IMR-90 (cell line): ENCODE results near the gene PRDM12. TPM values are rescaled to one million over a fixed set of nuclear protein-coding genes. Genes with fewer than 3 reads are reported as not detected.

Source experiments
- ATAC-seq: fragments of 200-7000 bp; cut with Tn5 transposase; 2 replicates; pipeline ENCODE4 v1.9.1; 2020; ENCODE audit warnings: low read depth, mild to moderate bottlenecking, moderate library complexity
- BruUV-seq: library from RNA; stranded (reverse); fragments of 400-500 nt; replicated peaks from 2 replicates; lab custom pipeline; 2021; lab: Mats Ljungman, UMichigan
- CTCF ChIA-PET: fragments of 300-600 bp; formaldehyde crosslinking; extraction: SDS; loops from one replicate; lab custom pipeline; 2021; ENCODE audit warnings: antibody characterized with exemption; lab: Yijun Ruan, JAX
- POLR2A ChIA-PET: fragments of 300-600 bp; sonication (Branson Sonifier 250); formaldehyde crosslinking; loops from one replicate; lab custom pipeline; 2022; ENCODE audit warnings: antibody characterized with exemption; ENCODE audit not compliant: unreplicated experiment; lab: Charles Lee
- DNase-seq: peaks from one replicate; pipeline ENCODE4 v3.0.0; 2013
- H2AFZ ChIP-seq: replicated peaks from 2 replicates; pipeline ENCODE3; 2013; ENCODE audit warnings: low read length, mild to moderate bottlenecking; ENCODE audit not compliant: poor library complexity
- H2AK5ac ChIP-seq: 2 replicates; pipeline ENCODE4 v1.6.1; 2013; ENCODE audit warnings: low read depth, low read length, inconsistent platforms
- H2AK9ac ChIP-seq: replicated peaks from 2 replicates; pipeline ENCODE3; 2013; ENCODE audit warnings: mild to moderate bottlenecking, low read depth, low read length, moderate library complexity; ENCODE audit not compliant: poor library complexity
- H2BK120ac ChIP-seq: 2 replicates; pipeline ENCODE4 v1.6.1; 2013; ENCODE audit warnings: low read depth, low read length, inconsistent platforms
- H2BK15ac ChIP-seq: 3 replicates; pipeline ENCODE4 v1.6.1; 2013; ENCODE audit warnings: low read depth, low read length, inconsistent platforms
- H2BK20ac ChIP-seq: 2 replicates; pipeline ENCODE4 v1.6.1; 2013; ENCODE audit warnings: low read depth, mild to moderate bottlenecking, inconsistent platforms, low read length, moderate library complexity
- H2BK5ac ChIP-seq: 2 replicates; pipeline ENCODE4 v1.6.1; 2013; ENCODE audit warnings: mild to moderate bottlenecking, low read depth, low read length, inconsistent platforms; ENCODE audit not compliant: poor library complexity, severe bottlenecking
- H3K14ac ChIP-seq: replicated peaks from 2 replicates; pipeline ENCODE4 v1.6.1; 2013; ENCODE audit warnings: low read depth, low read length, inconsistent platforms
- H3K18ac ChIP-seq: 2 replicates; pipeline ENCODE4 v1.6.1; 2013; ENCODE audit warnings: low read depth, low read length, control low read depth
- H3K23ac ChIP-seq: 2 replicates; pipeline ENCODE4 v1.6.1; 2013; ENCODE audit warnings: low read depth, low read length, inconsistent platforms
- H3K27ac ChIP-seq: 2 replicates; pipeline ENCODE4 v1.5.1; 2013; ENCODE audit warnings: mild to moderate bottlenecking, control low read depth, low read length; ENCODE audit not compliant: insufficient read depth
- H3K27me3 ChIP-seq: 2 replicates; pipeline ENCODE4 v1.6.1; 2013; ENCODE audit warnings: low read length; ENCODE audit not compliant: control insufficient read depth, insufficient read depth
- H3K36me3 ChIP-seq: 2 replicates; pipeline ENCODE4 v1.6.1; 2013; ENCODE audit warnings: low read length, mixed read lengths; ENCODE audit not compliant: control insufficient read depth, insufficient read depth
- H3K4ac ChIP-seq: 2 replicates; pipeline ENCODE4 v1.6.1; 2013; ENCODE audit warnings: low read depth, low read length, inconsistent platforms
- H3K4me1 ChIP-seq: 2 replicates; pipeline ENCODE4 v1.6.1; 2013; ENCODE audit warnings: low read length, mixed read lengths; ENCODE audit not compliant: control insufficient read depth, insufficient read depth
- H3K4me2 ChIP-seq: 2 replicates; pipeline ENCODE4 v1.6.1; 2013; ENCODE audit warnings: low read depth, mild to moderate bottlenecking, control low read depth, low read length, moderate library complexity
- H3K4me3 ChIP-seq: 2 replicates; pipeline ENCODE4 v1.5.1; 2013; ENCODE audit warnings: low read depth, mild to moderate bottlenecking, control low read depth, low read length, moderate library complexity; ENCODE audit not compliant: insufficient read depth
- H3K56ac ChIP-seq: 2 replicates; pipeline ENCODE4 v1.6.1; 2013; ENCODE audit warnings: low read length, inconsistent platforms; ENCODE audit not compliant: insufficient read depth; ENCODE audit errors: extremely low read depth
- H3K79me1 ChIP-seq, 2 experiments: 2 replicates each; pipeline ENCODE4 v1.6.1; 2013; ENCODE audit warnings: low read length in 2 of 2, inconsistent platforms in 1 of 2, low read depth in 1 of 2
- H3K9ac ChIP-seq: 2 replicates; pipeline ENCODE4 v1.6.1; 2013; ENCODE audit warnings: low read depth, low read length, control low read depth
- H3K9me1 ChIP-seq: 2 replicates; pipeline ENCODE4 v1.6.1; 2013; ENCODE audit warnings: low read length, inconsistent platforms; ENCODE audit not compliant: insufficient read depth
- H3K9me3 ChIP-seq: 2 replicates; pipeline ENCODE4 v1.6.1; 2013; ENCODE audit warnings: low read length; ENCODE audit not compliant: control insufficient read depth, insufficient read depth
- H4K20me1 ChIP-seq: 2 replicates; pipeline ENCODE4 v1.6.1; 2013; ENCODE audit warnings: low read length, inconsistent platforms; ENCODE audit not compliant: insufficient read depth
- H4K5ac ChIP-seq: 2 replicates; pipeline ENCODE4 v1.6.1; 2013; ENCODE audit warnings: mild to moderate bottlenecking, low read depth, low read length, control low read depth
- H4K8ac ChIP-seq, 2 experiments: 2 replicates each; pipeline ENCODE4 v1.6.1; 2013; ENCODE audit warnings: low read depth in 2 of 2, low read length in 2 of 2, control low read depth in 1 of 2, inconsistent platforms in 1 of 2
- H4K91ac ChIP-seq: 2 replicates; pipeline ENCODE4 v1.6.1; 2013; ENCODE audit warnings: low read depth, low read length, inconsistent platforms; ENCODE audit not compliant: insufficient read depth
- BHLHE40 ChIP-seq: fragments of 150-350 bp; IDR thresholded peaks from 2 replicates; pipeline ENCODE4 v1.6.1; 2016; ENCODE audit warnings: mild to moderate bottlenecking, low read depth, low read length
- CEBPB ChIP-seq: IDR thresholded peaks from 2 replicates; pipeline ENCODE4 v1.6.1; 2012; ENCODE audit warnings: low read depth, low read length, improper control_type of control experiment
- CHD1 ChIP-seq: IDR thresholded peaks from 2 replicates; pipeline ENCODE4 v1.6.1; 2012; ENCODE audit warnings: low read depth, low read length, improper control_type of control experiment
- CTCF ChIP-seq: conservative IDR thresholded peaks from 2 replicates; pipeline ENCODE4 v1.5.1; 2012; ENCODE audit warnings: mild to moderate bottlenecking, low read depth, low read length, improper control_type of control experiment
- FOS ChIP-seq: fragments of 150-350 bp; IDR thresholded peaks from 2 replicates; pipeline ENCODE4 v1.6.1; 2016; ENCODE audit warnings: low read depth, low read length
- MAFK ChIP-seq: IDR thresholded peaks from 2 replicates; pipeline ENCODE4 v1.6.1; 2012; ENCODE audit warnings: low read depth, low read length, improper control_type of control experiment
- MAZ ChIP-seq: IDR thresholded peaks from 2 replicates; pipeline ENCODE4 v1.6.1; 2012; ENCODE audit warnings: low read depth, mild to moderate bottlenecking, low read length, improper control_type of control experiment, moderate library complexity, borderline replicate concordance
- MXI1 ChIP-seq: IDR thresholded peaks from 2 replicates; pipeline ENCODE4 v1.6.1; 2012; ENCODE audit warnings: low read depth, mild to moderate bottlenecking, low read length, moderate library complexity, borderline replicate concordance
- NFE2L2 ChIP-seq: fragments of 150-350 bp; IDR thresholded peaks from 2 replicates; pipeline ENCODE4 v1.6.1; 2016; ENCODE audit warnings: low read depth, mild to moderate bottlenecking, low read length
- POLR2A ChIP-seq: IDR thresholded peaks from 2 replicates; pipeline ENCODE4 v1.6.1; 2012; ENCODE audit warnings: mild to moderate bottlenecking, low read depth, low read length
- RAD21 ChIP-seq: IDR thresholded peaks from 2 replicates; pipeline ENCODE4 v1.6.1; 2012; ENCODE audit warnings: low read length, improper control_type of control experiment
- RCOR1 ChIP-seq: IDR thresholded peaks from 2 replicates; pipeline ENCODE4 v1.6.1; 2012; ENCODE audit warnings: mild to moderate bottlenecking, low read length, improper control_type of control experiment; ENCODE audit not compliant: insufficient replicate concordance
- RFX5 ChIP-seq: IDR thresholded peaks from 2 replicates; pipeline ENCODE4 v1.8.0; 2012; ENCODE audit warnings: low read depth, mild to moderate bottlenecking, low read length, moderate library complexity
- SMC3 ChIP-seq: fragments of 150-350 bp; IDR thresholded peaks from 2 replicates; pipeline ENCODE4 v1.6.1; 2016; ENCODE audit warnings: low read depth, mild to moderate bottlenecking, antibody characterized with exemption, low read length, moderate library complexity
- USF2 ChIP-seq: fragments of 150-350 bp; IDR thresholded peaks from 2 replicates; pipeline ENCODE4 v1.6.1; 2017; ENCODE audit warnings: mild to moderate bottlenecking, antibody characterized with exemption, low read length, low read depth
- WGBS, 2 experiments: methylation state at CpG; one replicate each; pipeline versions ENCODE4 v1.1.5 to v1.1.7; 2013; ENCODE audit warnings: missing lambda C conversion rate in 2 of 2; ENCODE audit not compliant: insufficient read length in 1 of 2; ENCODE audit errors: extremely low coverage in 2 of 2; 5-methylcytosine and 5-hydroxymethylcytosine counted together
- dilution Hi-C: fragments of 300-500 bp; cut with HindIII; formaldehyde crosslinking; loops from one replicate; pipeline ENCODE4 v1.14.3; 2018; ENCODE audit warnings: low sequenced_read_pairs; ENCODE audit not compliant: unreplicated experiment
- in situ Hi-C: fragments of 300-500 bp; cut with MboI; formaldehyde crosslinking; loops from 3 replicates; pipeline ENCODE4 v1.14.3; 2019; ENCODE audit warnings: low sequenced_read_pairs, inconsistent platforms, mixed read lengths
- intact Hi-C: fragments of 100-400 bp; cut with micrococcal nuclease; formaldehyde crosslinking; loops from 2 replicates; pipeline ENCODE4 v1.10.0; 2022
- polyA plus RNA-seq, 3 experiments: library from polyadenylated mRNA; depleted of rRNA; stranded (reverse); fragments of >200 nt; gene quantifications; 2 replicates each; pipeline ENCODE4 v1.2.3, GENCODE V29; 2012; ENCODE audit warnings: low replicate concordance in 1 of 3
- total RNA-seq: library from RNA; depleted of rRNA; stranded (reverse); fragments of >200 nt; gene quantifications from 2 replicates; pipeline ENCODE4 v1.2.3, GENCODE V29; 2012
- TF ChIP-seq, protein P1 (sequence below): fragments of 150-350 bp; IDR thresholded peaks from 2 replicates; pipeline ENCODE4 v1.6.1; 2016; ENCODE audit warnings: low read depth, mild to moderate bottlenecking, low read length, moderate library complexity, borderline replicate concordance

The PRDM12 gene
- total and polyA plus RNA-seq, 2 of the 4 experiments (the other 2 are of a cell fraction), result not detected

GRCh38 chr9:130698514-130698913 is 34.1 kb downstream of the PRDM12 start:
- Histone ChIP-seq H3K4me2 (peak overlapping the region; percentile 46), H3K23ac (peak overlapping the region; percentile 6; the same call in 1 of the 2 replicates), H3K79me1 (peaks cover 38 to 76% of the 10 kb centered on the region in 2 experiments), H3K9me3 (no peaks in the 10 kb centered on the region), H2BK120ac (peak overlapping the region; percentile 72; the same call in 1 of the 2 replicates), H3K56ac (no peak overlapping the region), H4K8ac (no peak overlapping the region), H3K9me1 (peaks cover 29% of the 10 kb centered on the region), H2AFZ (no peak overlapping the region), H2AK9ac (peak overlapping the region; percentile 44), H3K9ac (no peak overlapping the region), H4K91ac (peak overlapping the region; percentile 53; the same call in 1 of the 2 replicates), H3K18ac (no peak overlapping the region), H3K4me3 (no peak overlapping the region), H3K27me3 (no peaks in the 10 kb centered on the region), H3K27ac (peak overlapping the region; percentile 47; the same call in 1 of the 2 replicates), H3K4me1 (peaks cover 17% of the 10 kb centered on the region), H3K36me3 (peaks cover 39% of the 10 kb centered on the region), H2BK20ac (0 out of 2 replicates have a peak overlapping the region, but pooled peaks have one; percentile 41), H2AK5ac (peak overlapping the region; percentile 66; the same call in 1 of the 2 replicates), H2BK15ac (0 out of 3 replicates have a peak overlapping the region, but pooled peaks have one; percentile 31), H4K20me1 (peaks cover 40% of the 10 kb centered on the region), H4K5ac (no peak overlapping the region), H3K14ac (0 out of 2 replicates have a peak overlapping the region, but pooled peaks have one; percentile 42), H3K4ac (peak overlapping the region; percentile 72; the same call in 1 of the 2 replicates), H2BK5ac (peak overlapping the region; percentile 39)
- no peak for TF ChIP-seq SMC3
- no peak for TF ChIP-seq USF2
- no peak for TF ChIP-seq CHD1
- TF ChIP-seq MAZ, result no peak
- TF ChIP-seq BHLHE40, result no peak
- TF ChIP-seq MAFK, result no peak
- no peak for TF ChIP-seq FOS
- no peak for TF ChIP-seq RCOR1
- no peak for TF ChIP-seq NFE2L2
- TF ChIP-seq, protein P1, sequence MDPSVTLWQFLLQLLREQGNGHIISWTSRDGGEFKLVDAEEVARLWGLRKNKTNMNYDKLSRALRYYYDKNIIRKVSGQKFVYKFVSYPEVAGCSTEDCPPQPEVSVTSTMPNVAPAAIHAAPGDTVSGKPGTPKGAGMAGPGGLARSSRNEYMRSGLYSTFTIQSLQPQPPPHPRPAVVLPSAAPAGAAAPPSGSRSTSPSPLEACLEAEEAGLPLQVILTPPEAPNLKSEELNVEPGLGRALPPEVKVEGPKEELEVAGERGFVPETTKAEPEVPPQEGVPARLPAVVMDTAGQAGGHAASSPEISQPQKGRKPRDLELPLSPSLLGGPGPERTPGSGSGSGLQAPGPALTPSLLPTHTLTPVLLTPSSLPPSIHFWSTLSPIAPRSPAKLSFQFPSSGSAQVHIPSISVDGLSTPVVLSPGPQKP, result no peak
- no peak for TF ChIP-seq MXI1
- TF ChIP-seq POLR2A, result no peak
- no peak for TF ChIP-seq RAD21
- TF ChIP-seq CEBPB, result no peak
- TF ChIP-seq CTCF, result no peak
- TF ChIP-seq RFX5, result no peak
- 60% methylated on average over 1 of the region's 3 CpGs; no CpG with 5 or more reads in 1 of the 2 experiments for whole genome bisulfite sequencing, 2 experiments
- intact Hi-C loops, result no loop called here
- BruUV-seq, result no TSS peak
- DNase-seq (peak; percentile 37), ATAC-seq (peak; percentile 18; the same call in 1 of the 2 replicates)
- dilution Hi-C loops, result no loop called here
- in situ Hi-C loops, result no loop called here
- ChIA-PET CTCF (no interaction called here), POLR2A (interaction anchor here (0.7 kb wide), 1 partner anchor 426 kb away, joined by 3 read pairs; no protein-coding TSS in a partner anchor)
